GM12865 (cell line): ENCODE results near the gene DCTN3.

Experiments
- DNase-seq: peaks from one replicate; pipeline ENCODE4 v3.0.0; 2010; ENCODE audit warnings: low read depth
- H3K4me3 ChIP-seq: 2 replicates; pipeline ENCODE4 v1.5.1; 2011; ENCODE audit warnings: mild to moderate bottlenecking, low read depth, low read length, control low read depth
- CTCF ChIP-seq: IDR thresholded peaks from 2 replicates; pipeline ENCODE4 v1.5.1; 2011; ENCODE audit warnings: low read length, control low read depth, low read depth, inconsistent platforms; ENCODE audit not compliant: insufficient read depth; ENCODE audit errors: missing control alignments

Gene DCTN3

GRCh38 chr9:34652602-34653000 is 32.3 kb upstream of the DCTN3 start:
- TF ChIP-seq CTCF = no peak
- H3K4me3 ChIP-seq = peak overlapping the region; percentile 25
- no peak for DNase-seq

- H3K4me3 ChIP-seq = peak within 1 kb of the TSS; percentile 25
- DNase-seq = peak; percentile 76
- TF ChIP-seq CTCF = no peak
Measured at GRCh38 chr9:34651876-34652601, 31.7 kb upstream of the DCTN3 start, which contains the start of gene IL11RA. IL11RA (plus strand) TSS chr9:34652185; CDS start chr9:34655218, 3,033 bp downstream.

GRCh38 chr9:34651321-34651720 is 31.0 kb upstream of the DCTN3 start:
- TF ChIP-seq CTCF = no peak
- no peak for DNase-seq
- H3K4me3 ChIP-seq = no peak overlapping the region

- no peak for TF ChIP-seq CTCF
- no peak for DNase-seq
- no peak overlapping the region for H3K4me3 ChIP-seq
Measured at GRCh38 chr9:34650816-34651215, 30.5 kb upstream of the DCTN3 start.

- no peak for TF ChIP-seq CTCF
- no peak for DNase-seq
- no peak overlapping the region for H3K4me3 ChIP-seq
Measured at GRCh38 chr9:34648673-34649072, 28.4 kb upstream of the DCTN3 start.

GRCh38 chr9:34647651-34648050 is 27.4 kb upstream of the DCTN3 start:
- H3K4me3 ChIP-seq = peak overlapping the region; percentile 74
- no peak for TF ChIP-seq CTCF
- no peak for DNase-seq

- no peak for TF ChIP-seq CTCF
- no peak for DNase-seq
- H3K4me3 ChIP-seq = peak overlapping the region; percentile 74
Measured at GRCh38 chr9:34647084-34647403, 26.7 kb upstream of the DCTN3 start.
